GM23338 (cell line): ENCODE results near the gene CDON. TPM values are rescaled to one million over a fixed set of nuclear protein-coding genes. Genes with fewer than 3 reads are reported as not detected.

Source experiments
- ATAC-seq: fragments of 200-7000 bp; cut with Tn5 transposase; 3 replicates; pipeline ENCODE4 v1.9.1; 2020
- DNase-seq: peaks from one replicate; pipeline ENCODE4 v3.0.0-alpha.2; 2015; ENCODE audit warnings: low spot score
- H2AFZ ChIP-seq: fragments of 200-600 bp; sonication (generic); 2 replicates; pipeline ENCODE4 v1.8.0; 2016; ENCODE audit warnings: antibody characterized with exemption, mild to moderate bottlenecking, moderate library complexity
- H3F3A ChIP-seq: fragments of 200-600 bp; sonication (generic); replicated peaks from 2 replicates; pipeline ENCODE4 v1.8.0; 2017; ENCODE audit warnings: antibody characterized with exemption, mixed run types, low read depth
- H3K27ac ChIP-seq: fragments of 200-600 bp; sonication (generic); 2 replicates; pipeline ENCODE4 v1.6.1; 2016; ENCODE audit warnings: low read depth
- H3K27me3 ChIP-seq: fragments of 200-600 bp; sonication (generic); 2 replicates; pipeline ENCODE4 v1.8.0; 2016; ENCODE audit warnings: mild to moderate bottlenecking, mixed run types, moderate library complexity; ENCODE audit not compliant: insufficient read depth
- H3K36me3 ChIP-seq: fragments of 200-600 bp; sonication (generic); 2 replicates; pipeline ENCODE4 v1.8.0; 2016; ENCODE audit warnings: mild to moderate bottlenecking; ENCODE audit not compliant: insufficient read depth
- H3K4me1 ChIP-seq: fragments of 200-600 bp; sonication (generic); 2 replicates; pipeline ENCODE4 v1.8.0; 2016; ENCODE audit warnings: mild to moderate bottlenecking, moderate library complexity; ENCODE audit not compliant: insufficient read depth
- H3K4me2 ChIP-seq: fragments of 200-600 bp; sonication (generic); 2 replicates; pipeline ENCODE4 v1.7.1; 2017; ENCODE audit warnings: mixed run types
- H3K4me3 ChIP-seq: fragments of 200-600 bp; sonication (generic); 2 replicates; pipeline ENCODE4 v1.6.1; 2016; ENCODE audit warnings: mixed run types
- H3K79me2 ChIP-seq: fragments of 200-600 bp; sonication (generic); replicated peaks from 2 replicates; pipeline ENCODE4 v1.8.0; 2017; ENCODE audit warnings: mild to moderate bottlenecking; ENCODE audit not compliant: insufficient read depth
- H3K9me2 ChIP-seq: fragments of 200-600 bp; sonication (generic); 2 replicates; pipeline ENCODE4 v1.8.0; 2017; ENCODE audit not compliant: insufficient read depth
- H4K20me1 ChIP-seq: fragments of 200-600 bp; sonication (generic); replicated peaks from 2 replicates; pipeline ENCODE4 v1.8.0; 2017; ENCODE audit warnings: mild to moderate bottlenecking; ENCODE audit not compliant: insufficient read depth
- H3K27ac Mint-ChIP-seq: 2 replicates; pipeline ENCODE4 v1.8.0; 2020; ENCODE audit warnings: inconsistent platforms, mild to moderate bottlenecking, moderate library complexity, mixed read lengths
- H3K27me3 Mint-ChIP-seq: 3 replicates; pipeline ENCODE4 v1.8.0; 2022; ENCODE audit warnings: low read depth, mild to moderate bottlenecking, moderate library complexity, mixed read lengths, inconsistent platforms; ENCODE audit not compliant: insufficient read depth, poor library complexity
- H3K36me3 Mint-ChIP-seq: 3 replicates; pipeline ENCODE4 v1.8.0; 2021; ENCODE audit warnings: low read depth, mild to moderate bottlenecking, inconsistent platforms, moderate library complexity, mixed read lengths
- H3K4me1 Mint-ChIP-seq: 3 replicates; pipeline ENCODE4 v1.8.0; 2020; ENCODE audit warnings: mild to moderate bottlenecking, inconsistent platforms, mixed read lengths
- H3K4me3 Mint-ChIP-seq: 3 replicates; pipeline ENCODE4 v1.8.0; 2021; ENCODE audit warnings: moderate library complexity, mild to moderate bottlenecking, inconsistent platforms, mixed read lengths
- H3K9me3 Mint-ChIP-seq: 3 replicates; pipeline ENCODE4 v1.8.0; 2020; ENCODE audit warnings: moderate library complexity, mild to moderate bottlenecking, inconsistent platforms, mixed read lengths
- CREB1 ChIP-seq: fragments of 250-450 bp; sonication (Bioruptor Pico); IDR thresholded peaks from 2 replicates; pipeline ENCODE4 v1.5.0; 2020; ENCODE audit warnings: low read depth, mild to moderate bottlenecking, moderate library complexity
- EZH2 ChIP-seq: fragments of 200-600 bp; sonication (generic); IDR thresholded peaks from one replicate; pipeline ENCODE4 v1.8.0; 2017; ENCODE audit warnings: antibody characterized with exemption, mild to moderate bottlenecking, low read depth; ENCODE audit not compliant: unreplicated experiment
- EZH2phosphoT487 ChIP-seq: fragments of 200-600 bp; sonication (generic); IDR thresholded peaks from one replicate; pipeline ENCODE4 v1.8.1; 2018; ENCODE audit warnings: antibody characterized with exemption; ENCODE audit not compliant: unreplicated experiment
- JUNB ChIP-seq: IDR thresholded peaks from one replicate; pipeline ENCODE4 v1.6.1; 2016; ENCODE audit warnings: antibody characterized with exemption; ENCODE audit not compliant: unreplicated experiment
- NANOG ChIP-seq: IDR thresholded peaks from 2 replicates; pipeline ENCODE4 v1.6.1; 2016; ENCODE audit warnings: antibody characterized with exemption, borderline replicate concordance
- POLR2AphosphoS5 ChIP-seq: IDR thresholded peaks from 2 replicates; pipeline ENCODE4 v1.6.1; 2016; ENCODE audit warnings: antibody characterized with exemption, low read depth
- STAT1 ChIP-seq: IDR thresholded peaks from one replicate; pipeline ENCODE4 v1.6.1; 2016; ENCODE audit warnings: antibody characterized with exemption; ENCODE audit not compliant: unreplicated experiment
- ZNF114 ChIP-seq: fragments of 250-450 bp; sonication (Bioruptor Pico); IDR thresholded peaks from 2 replicates; pipeline ENCODE4 v1.5.0; 2020; ENCODE audit warnings: mild to moderate bottlenecking, moderate library complexity
- ZNF331 ChIP-seq: fragments of 250-450 bp; sonication (Bioruptor Pico); IDR thresholded peaks from 2 replicates; pipeline ENCODE4 v1.5.0; 2020; ENCODE audit warnings: low read depth, mild to moderate bottlenecking, moderate library complexity
- polyA plus RNA-seq: library from polyadenylated mRNA; unstranded; fragments of >200 nt; fragmentation: Nextera tagmentation; extraction: Ambion mirVana; gene quantifications from 2 replicates; pipeline ENCODE4 v1.2.1, GENCODE V29; 2016
- total RNA-seq: library from RNA; depleted of rRNA; stranded (reverse); fragments of >200 nt; shearing (Covaris generic); gene quantifications from 2 replicates; pipeline ENCODE4 v1.2.3, GENCODE V29; 2014
- TF ChIP-seq, protein P1 (sequence below): fragments of 250-450 bp; sonication (Bioruptor Pico); IDR thresholded peaks from 2 replicates; pipeline ENCODE4 v1.5.0; 2020; ENCODE audit warnings: mild to moderate bottlenecking, moderate library complexity
- TF ChIP-seq, protein P2 (sequence below), 2 experiments: fragments of 200-600 bp in 1 of 2; sonication (generic) in 1 of 2; conservative IDR thresholded peaks; 2 replicates each; pipeline versions ENCODE4 v1.5.1 to v1.6.1; 2016 to 2017; ENCODE audit warnings: antibody characterized with exemption in 2 of 2, low read depth in 2 of 2, mild to moderate bottlenecking in 2 of 2, moderate library complexity in 1 of 2
- TF ChIP-seq, protein P3 (sequence below): IDR thresholded peaks from 2 replicates; pipeline ENCODE4 v1.6.1; 2016; ENCODE audit warnings: antibody characterized with exemption
- TF ChIP-seq, protein P4 (sequence below): IDR thresholded peaks from one replicate; pipeline ENCODE4 v1.6.1; 2018; ENCODE audit warnings: antibody characterized with exemption; ENCODE audit not compliant: unreplicated experiment

The CDON gene
- total and polyA plus RNA-seq, 2 experiments from 2014 or later = 4.1 to 35.5 TPM

DNA sequence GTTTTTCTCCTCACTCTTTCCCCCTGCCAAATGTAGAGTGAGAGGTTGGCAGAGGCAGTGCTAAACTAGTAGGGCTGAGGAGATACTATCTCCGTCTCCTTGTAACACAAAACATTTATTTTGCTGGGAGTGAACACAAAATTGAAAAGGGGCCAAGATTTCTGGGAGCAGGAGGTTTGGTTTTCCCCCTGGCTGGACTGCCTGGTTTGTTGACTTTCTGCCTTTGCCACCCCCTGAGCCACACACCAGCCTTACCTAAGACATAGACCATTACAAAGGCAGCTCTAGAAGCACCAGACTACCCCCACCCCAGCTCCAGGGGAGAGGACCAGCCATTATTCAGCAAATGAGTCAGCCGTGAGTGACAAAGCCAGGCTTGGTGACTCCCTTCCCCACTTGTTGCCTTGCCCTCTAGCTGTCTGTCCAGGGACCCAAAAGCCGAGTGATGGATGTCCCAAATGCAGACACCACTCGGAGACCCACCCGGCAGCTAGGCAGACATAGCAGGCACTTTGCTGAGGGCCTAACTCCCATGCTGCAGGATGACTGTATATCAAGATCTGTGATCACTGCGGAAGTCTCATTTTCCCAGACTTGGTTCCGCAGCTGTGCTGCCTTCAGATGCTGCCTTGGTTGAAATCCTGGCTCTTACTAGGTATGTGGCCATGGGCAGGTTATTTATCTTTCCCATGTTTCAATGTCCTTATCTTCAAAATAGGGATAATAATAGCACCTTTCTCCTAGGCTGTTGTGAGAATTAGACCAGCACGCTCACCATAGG lies 17.7 kb upstream of the CDON start:
- no peaks in the 10 kb centered on the region for H3K79me2 ChIP-seq
- Mint-ChIP-seq H3K27me3 (peaks cover 18% of the 10 kb centered on the region), H3K4me1 (peaks cover 61% of the 10 kb centered on the region), H3K36me3 (no peaks in the 10 kb centered on the region), H3K9me3 (no peaks in the 10 kb centered on the region), H3K4me3 (no peak overlapping the region), H3K27ac (peak overlapping the region; percentile 89)
- H3F3A ChIP-seq = peaks cover 4% of the 10 kb centered on the region; the same call in 1 of the 2 replicates
- H3K27ac ChIP-seq = no peak overlapping the region
- no peaks in the 10 kb centered on the region for H4K20me1 ChIP-seq
- no peaks in the 10 kb centered on the region for H3K36me3 ChIP-seq
- peak overlapping the region; percentile 54 for H3K4me2 ChIP-seq
- TF ChIP-seq, protein P1, sequence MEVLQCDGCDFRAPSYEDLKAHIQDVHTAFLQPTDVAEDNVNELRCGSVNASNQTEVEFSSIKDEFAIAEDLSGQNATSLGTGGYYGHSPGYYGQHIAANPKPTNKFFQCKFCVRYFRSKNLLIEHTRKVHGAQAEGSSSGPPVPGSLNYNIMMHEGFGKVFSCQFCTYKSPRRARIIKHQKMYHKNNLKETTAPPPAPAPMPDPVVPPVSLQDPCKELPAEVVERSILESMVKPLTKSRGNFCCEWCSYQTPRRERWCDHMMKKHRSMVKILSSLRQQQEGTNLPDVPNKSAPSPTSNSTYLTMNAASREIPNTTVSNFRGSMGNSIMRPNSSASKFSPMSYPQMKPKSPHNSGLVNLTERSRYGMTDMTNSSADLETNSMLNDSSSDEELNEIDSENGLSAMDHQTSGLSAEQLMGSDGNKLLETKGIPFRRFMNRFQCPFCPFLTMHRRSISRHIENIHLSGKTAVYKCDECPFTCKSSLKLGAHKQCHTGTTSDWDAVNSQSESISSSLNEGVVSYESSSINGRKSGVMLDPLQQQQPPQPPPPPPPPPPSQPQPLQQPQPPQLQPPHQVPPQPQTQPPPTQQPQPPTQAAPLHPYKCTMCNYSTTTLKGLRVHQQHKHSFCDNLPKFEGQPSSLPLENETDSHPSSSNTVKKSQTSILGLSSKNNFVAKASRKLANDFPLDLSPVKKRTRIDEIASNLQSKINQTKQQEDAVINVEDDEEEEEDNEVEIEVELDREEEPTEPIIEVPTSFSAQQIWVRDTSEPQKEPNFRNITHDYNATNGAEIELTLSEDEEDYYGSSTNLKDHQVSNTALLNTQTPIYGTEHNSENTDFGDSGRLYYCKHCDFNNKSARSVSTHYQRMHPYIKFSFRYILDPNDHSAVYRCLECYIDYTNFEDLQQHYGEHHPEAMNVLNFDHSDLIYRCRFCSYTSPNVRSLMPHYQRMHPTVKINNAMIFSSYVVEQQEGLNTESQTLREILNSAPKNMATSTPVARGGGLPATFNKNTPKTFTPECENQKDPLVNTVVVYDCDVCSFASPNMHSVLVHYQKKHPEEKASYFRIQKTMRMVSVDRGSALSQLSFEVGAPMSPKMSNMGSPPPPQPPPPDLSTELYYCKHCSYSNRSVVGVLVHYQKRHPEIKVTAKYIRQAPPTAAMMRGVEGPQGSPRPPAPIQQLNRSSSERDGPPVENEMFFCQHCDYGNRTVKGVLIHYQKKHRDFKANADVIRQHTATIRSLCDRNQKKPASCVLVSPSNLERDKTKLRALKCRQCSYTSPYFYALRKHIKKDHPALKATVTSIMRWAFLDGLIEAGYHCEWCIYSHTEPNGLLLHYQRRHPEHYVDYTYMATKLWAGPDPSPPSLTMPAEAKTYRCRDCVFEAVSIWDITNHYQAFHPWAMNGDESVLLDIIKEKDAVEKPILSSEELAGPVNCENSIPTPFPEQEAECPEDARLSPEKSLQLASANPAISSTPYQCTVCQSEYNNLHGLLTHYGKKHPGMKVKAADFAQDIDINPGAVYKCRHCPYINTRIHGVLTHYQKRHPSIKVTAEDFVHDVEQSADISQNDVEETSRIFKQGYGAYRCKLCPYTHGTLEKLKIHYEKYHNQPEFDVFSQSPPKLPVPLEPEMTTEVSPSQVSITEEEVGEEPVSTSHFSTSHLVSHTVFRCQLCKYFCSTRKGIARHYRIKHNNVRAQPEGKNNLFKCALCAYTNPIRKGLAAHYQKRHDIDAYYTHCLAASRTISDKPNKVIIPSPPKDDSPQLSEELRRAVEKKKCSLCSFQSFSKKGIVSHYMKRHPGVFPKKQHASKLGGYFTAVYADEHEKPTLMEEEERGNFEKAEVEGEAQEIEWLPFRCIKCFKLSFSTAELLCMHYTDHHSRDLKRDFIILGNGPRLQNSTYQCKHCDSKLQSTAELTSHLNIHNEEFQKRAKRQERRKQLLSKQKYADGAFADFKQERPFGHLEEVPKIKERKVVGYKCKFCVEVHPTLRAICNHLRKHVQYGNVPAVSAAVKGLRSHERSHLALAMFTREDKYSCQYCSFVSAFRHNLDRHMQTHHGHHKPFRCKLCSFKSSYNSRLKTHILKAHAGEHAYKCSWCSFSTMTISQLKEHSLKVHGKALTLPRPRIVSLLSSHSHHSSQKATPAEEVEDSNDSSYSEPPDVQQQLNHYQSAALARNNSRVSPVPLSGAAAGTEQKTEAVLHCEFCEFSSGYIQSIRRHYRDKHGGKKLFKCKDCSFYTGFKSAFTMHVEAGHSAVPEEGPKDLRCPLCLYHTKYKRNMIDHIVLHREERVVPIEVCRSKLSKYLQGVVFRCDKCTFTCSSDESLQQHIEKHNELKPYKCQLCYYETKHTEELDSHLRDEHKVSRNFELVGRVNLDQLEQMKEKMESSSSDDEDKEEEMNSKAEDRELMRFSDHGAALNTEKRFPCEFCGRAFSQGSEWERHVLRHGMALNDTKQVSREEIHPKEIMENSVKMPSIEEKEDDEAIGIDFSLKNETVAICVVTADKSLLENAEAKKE (CRISPR knock-in tag) = no peak
- TF ChIP-seq, protein P2, sequence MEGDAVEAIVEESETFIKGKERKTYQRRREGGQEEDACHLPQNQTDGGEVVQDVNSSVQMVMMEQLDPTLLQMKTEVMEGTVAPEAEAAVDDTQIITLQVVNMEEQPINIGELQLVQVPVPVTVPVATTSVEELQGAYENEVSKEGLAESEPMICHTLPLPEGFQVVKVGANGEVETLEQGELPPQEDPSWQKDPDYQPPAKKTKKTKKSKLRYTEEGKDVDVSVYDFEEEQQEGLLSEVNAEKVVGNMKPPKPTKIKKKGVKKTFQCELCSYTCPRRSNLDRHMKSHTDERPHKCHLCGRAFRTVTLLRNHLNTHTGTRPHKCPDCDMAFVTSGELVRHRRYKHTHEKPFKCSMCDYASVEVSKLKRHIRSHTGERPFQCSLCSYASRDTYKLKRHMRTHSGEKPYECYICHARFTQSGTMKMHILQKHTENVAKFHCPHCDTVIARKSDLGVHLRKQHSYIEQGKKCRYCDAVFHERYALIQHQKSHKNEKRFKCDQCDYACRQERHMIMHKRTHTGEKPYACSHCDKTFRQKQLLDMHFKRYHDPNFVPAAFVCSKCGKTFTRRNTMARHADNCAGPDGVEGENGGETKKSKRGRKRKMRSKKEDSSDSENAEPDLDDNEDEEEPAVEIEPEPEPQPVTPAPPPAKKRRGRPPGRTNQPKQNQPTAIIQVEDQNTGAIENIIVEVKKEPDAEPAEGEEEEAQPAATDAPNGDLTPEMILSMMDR (conservative IDR thresholded peaks at IDR 0.05; ENCODE audit: low read depth in 2 of 2) = no peak
- TF ChIP-seq CREB1 (CRISPR knock-in tag) = no peak
- TF ChIP-seq, protein P3, sequence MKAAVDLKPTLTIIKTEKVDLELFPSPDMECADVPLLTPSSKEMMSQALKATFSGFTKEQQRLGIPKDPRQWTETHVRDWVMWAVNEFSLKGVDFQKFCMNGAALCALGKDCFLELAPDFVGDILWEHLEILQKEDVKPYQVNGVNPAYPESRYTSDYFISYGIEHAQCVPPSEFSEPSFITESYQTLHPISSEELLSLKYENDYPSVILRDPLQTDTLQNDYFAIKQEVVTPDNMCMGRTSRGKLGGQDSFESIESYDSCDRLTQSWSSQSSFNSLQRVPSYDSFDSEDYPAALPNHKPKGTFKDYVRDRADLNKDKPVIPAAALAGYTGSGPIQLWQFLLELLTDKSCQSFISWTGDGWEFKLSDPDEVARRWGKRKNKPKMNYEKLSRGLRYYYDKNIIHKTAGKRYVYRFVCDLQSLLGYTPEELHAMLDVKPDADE = no peak
- TF ChIP-seq JUNB = no peak
- no peak for TF ChIP-seq STAT1
- TF ChIP-seq EZH2phosphoT487 = no peak
- TF ChIP-seq EZH2 = no peak
- TF ChIP-seq NANOG = no peak
- TF ChIP-seq, protein P4, sequence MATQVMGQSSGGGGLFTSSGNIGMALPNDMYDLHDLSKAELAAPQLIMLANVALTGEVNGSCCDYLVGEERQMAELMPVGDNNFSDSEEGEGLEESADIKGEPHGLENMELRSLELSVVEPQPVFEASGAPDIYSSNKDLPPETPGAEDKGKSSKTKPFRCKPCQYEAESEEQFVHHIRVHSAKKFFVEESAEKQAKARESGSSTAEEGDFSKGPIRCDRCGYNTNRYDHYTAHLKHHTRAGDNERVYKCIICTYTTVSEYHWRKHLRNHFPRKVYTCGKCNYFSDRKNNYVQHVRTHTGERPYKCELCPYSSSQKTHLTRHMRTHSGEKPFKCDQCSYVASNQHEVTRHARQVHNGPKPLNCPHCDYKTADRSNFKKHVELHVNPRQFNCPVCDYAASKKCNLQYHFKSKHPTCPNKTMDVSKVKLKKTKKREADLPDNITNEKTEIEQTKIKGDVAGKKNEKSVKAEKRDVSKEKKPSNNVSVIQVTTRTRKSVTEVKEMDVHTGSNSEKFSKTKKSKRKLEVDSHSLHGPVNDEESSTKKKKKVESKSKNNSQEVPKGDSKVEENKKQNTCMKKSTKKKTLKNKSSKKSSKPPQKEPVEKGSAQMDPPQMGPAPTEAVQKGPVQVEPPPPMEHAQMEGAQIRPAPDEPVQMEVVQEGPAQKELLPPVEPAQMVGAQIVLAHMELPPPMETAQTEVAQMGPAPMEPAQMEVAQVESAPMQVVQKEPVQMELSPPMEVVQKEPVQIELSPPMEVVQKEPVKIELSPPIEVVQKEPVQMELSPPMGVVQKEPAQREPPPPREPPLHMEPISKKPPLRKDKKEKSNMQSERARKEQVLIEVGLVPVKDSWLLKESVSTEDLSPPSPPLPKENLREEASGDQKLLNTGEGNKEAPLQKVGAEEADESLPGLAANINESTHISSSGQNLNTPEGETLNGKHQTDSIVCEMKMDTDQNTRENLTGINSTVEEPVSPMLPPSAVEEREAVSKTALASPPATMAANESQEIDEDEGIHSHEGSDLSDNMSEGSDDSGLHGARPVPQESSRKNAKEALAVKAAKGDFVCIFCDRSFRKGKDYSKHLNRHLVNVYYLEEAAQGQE = no peak
- TF ChIP-seq POLR2AphosphoS5 = no peak
- TF ChIP-seq ZNF331 = no peak
- no peak for TF ChIP-seq ZNF114
- no peak for DNase-seq
- no peaks in the 10 kb centered on the region for H3K27me3 ChIP-seq
- H2AFZ ChIP-seq = peak overlapping the region; percentile 97
- H3K4me3 ChIP-seq = no peak overlapping the region
- no peaks in the 10 kb centered on the region for H3K9me2 ChIP-seq
- peak; percentile 13 for ATAC-seq
- H3K4me1 ChIP-seq = peaks cover 48% of the 10 kb centered on the region
